WTC11 (cell line): ENCODE results near the gene TEX101.

ENCODE experiments used
- AFF4 ChIP-seq: sonication (generic); formaldehyde crosslinking; IDR thresholded peaks from 2 replicates; pipeline ENCODE4 v1.8.1; 2023; ENCODE audit warnings: mild to moderate bottlenecking, missing genetic modification reagents, borderline replicate concordance
- CREM ChIP-seq: sonication (generic); formaldehyde crosslinking; IDR thresholded peaks from 2 replicates; pipeline ENCODE4 v1.8.1; 2022; ENCODE audit warnings: mild to moderate bottlenecking, missing genetic modification reagents, moderate library complexity
- CTCF ChIP-seq: fragments of 200-600 bp; IDR thresholded peaks from 2 replicates; pipeline ENCODE4 v1.8.0; 2022; ENCODE audit warnings: antibody characterized with exemption
- E2F1 ChIP-seq: sonication (generic); formaldehyde crosslinking; IDR thresholded peaks from 2 replicates; pipeline ENCODE4 v1.8.0; 2022; ENCODE audit warnings: mild to moderate bottlenecking, missing genetic modification reagents
- E2F5 ChIP-seq: sonication (generic); formaldehyde crosslinking; IDR thresholded peaks from 2 replicates; pipeline ENCODE4 v1.8.1; 2022; ENCODE audit warnings: mild to moderate bottlenecking, moderate library complexity, missing genetic modification reagents
- KAT7 ChIP-seq: sonication (generic); formaldehyde crosslinking; IDR thresholded peaks from 2 replicates; pipeline ENCODE4 v1.8.1; 2023; ENCODE audit warnings: missing genetic modification reagents, mild to moderate bottlenecking, borderline replicate concordance
- MAX ChIP-seq: sonication (generic); formaldehyde crosslinking; IDR thresholded peaks from 2 replicates; pipeline ENCODE4 v1.8.0; 2022; ENCODE audit warnings: mild to moderate bottlenecking, missing genetic modification reagents
- NR2C2 ChIP-seq: sonication (generic); formaldehyde crosslinking; IDR thresholded peaks from 2 replicates; pipeline ENCODE4 v1.8.0; 2022; ENCODE audit warnings: mild to moderate bottlenecking, missing genetic modification reagents
- RELA ChIP-seq: sonication (generic); formaldehyde crosslinking; IDR thresholded peaks from 2 replicates; pipeline ENCODE4 v1.8.1; 2022; ENCODE audit warnings: missing genetic modification reagents, mild to moderate bottlenecking, borderline replicate concordance
- RORB ChIP-seq: fragments of 250-450 bp; sonication (Bioruptor Pico); IDR thresholded peaks from 2 replicates; pipeline ENCODE4 v1.9.0; 2021; ENCODE audit warnings: mild to moderate bottlenecking
- SMAD3 ChIP-seq: sonication (generic); formaldehyde crosslinking; IDR thresholded peaks from 2 replicates; pipeline ENCODE4 v1.8.0; 2022; ENCODE audit warnings: missing genetic modification reagents, mild to moderate bottlenecking, borderline replicate concordance
- USF1 ChIP-seq: sonication (generic); formaldehyde crosslinking; IDR thresholded peaks from 2 replicates; pipeline ENCODE4 v1.8.0; 2022; ENCODE audit warnings: mild to moderate bottlenecking, missing genetic modification reagents
- ZSCAN18 ChIP-seq: fragments of 250-450 bp; sonication (Bioruptor Pico); IDR thresholded peaks from 2 replicates; pipeline ENCODE4 v2.1.2; 2022; ENCODE audit warnings: mild to moderate bottlenecking, moderate library complexity

GRCh38 chr19:43439709-43440063 lies 25.0 kb downstream of the TEX101 start:
- TF ChIP-seq CTCF = no peak
- TF ChIP-seq AFF4 (CRISPR knock-in tag) = no peak
- TF ChIP-seq E2F1 (CRISPR knock-in tag) = no peak
- no peak for TF ChIP-seq ZSCAN18 (CRISPR knock-in tag)
- TF ChIP-seq MAX (CRISPR knock-in tag) = no peak
- TF ChIP-seq SMAD3 = no peak
- TF ChIP-seq RELA (CRISPR knock-in tag) = no peak
- TF ChIP-seq NR2C2 (CRISPR knock-in tag) = no peak
- no peak for TF ChIP-seq KAT7 (CRISPR knock-in tag)
- no peak for TF ChIP-seq RORB (CRISPR knock-in tag)
- no peak for TF ChIP-seq CREM (CRISPR knock-in tag)
- TF ChIP-seq USF1 (CRISPR knock-in tag) = no peak
- TF ChIP-seq E2F5 (CRISPR knock-in tag) = no peak
